AG04449 (cell line): Measurements from ENCODE around the gene INSRR.

ENCODE experiments used
- CTCF ChIA-PET: fragments of 350-600 bp; formaldehyde crosslinking; extraction: SDS; loops from one replicate; lab custom pipeline; 2021; ENCODE audit warnings: antibody characterized with exemption; lab: Yijun Ruan, JAX
- POLR2A ChIA-PET: fragments of 400-600, 350-600 bp; formaldehyde crosslinking; extraction: SDS; loops from one replicate; lab custom pipeline; 2020; ENCODE audit warnings: antibody characterized with exemption, inconsistent platforms; lab: Yijun Ruan, JAX
- DNase-seq: peaks from one replicate; pipeline ENCODE4 v3.0.0-alpha.2; 2010; ENCODE audit warnings: low read depth, low spot score
- H3K4me3 ChIP-seq: 2 replicates; pipeline ENCODE4 v1.5.1; 2011; ENCODE audit warnings: low read depth, mild to moderate bottlenecking, control low read depth, low read length
- TF ChIP-seq, protein P1 (sequence below): IDR thresholded peaks from one replicate; pipeline ENCODE4 v1.5.1; 2011; ENCODE audit warnings: mild to moderate bottlenecking, moderate library complexity, low read length, control low read depth, inconsistent platforms; ENCODE audit not compliant: insufficient read depth; ENCODE audit errors: missing control alignments

INSRR gene

DNA sequence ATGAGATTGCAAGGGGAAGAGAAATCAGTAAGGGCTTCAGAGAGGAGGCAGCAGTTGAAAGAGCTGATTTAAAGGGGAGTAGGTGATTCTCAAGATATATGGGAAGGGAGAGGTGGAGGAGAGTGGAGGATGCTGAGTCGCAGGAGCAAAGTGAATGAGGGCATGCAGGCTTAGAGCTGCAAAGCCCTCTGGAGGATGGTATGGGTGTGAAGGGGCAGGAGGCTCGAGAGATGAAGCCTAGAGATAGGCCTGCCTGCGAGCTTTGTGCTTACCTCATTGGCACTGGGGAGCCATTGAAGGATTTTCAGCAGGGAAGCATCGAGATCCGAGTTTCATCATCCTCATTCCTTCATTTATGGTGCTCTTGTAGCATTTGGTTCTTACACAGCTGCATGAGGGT lies 26.5 kb downstream of the INSRR start:
- DNase-seq: no peak
- CTCF ChIA-PET: interaction anchor here (0.8 to 10.8 kb wide), 5 partner anchors 11 to 143 kb away, joined by 3 to 121 read pairs (median 3); partner anchors contain the start of genes PEAR1 and SH2D2A
- POLR2A ChIA-PET: no interaction called here
- TF ChIP-seq, protein P1, sequence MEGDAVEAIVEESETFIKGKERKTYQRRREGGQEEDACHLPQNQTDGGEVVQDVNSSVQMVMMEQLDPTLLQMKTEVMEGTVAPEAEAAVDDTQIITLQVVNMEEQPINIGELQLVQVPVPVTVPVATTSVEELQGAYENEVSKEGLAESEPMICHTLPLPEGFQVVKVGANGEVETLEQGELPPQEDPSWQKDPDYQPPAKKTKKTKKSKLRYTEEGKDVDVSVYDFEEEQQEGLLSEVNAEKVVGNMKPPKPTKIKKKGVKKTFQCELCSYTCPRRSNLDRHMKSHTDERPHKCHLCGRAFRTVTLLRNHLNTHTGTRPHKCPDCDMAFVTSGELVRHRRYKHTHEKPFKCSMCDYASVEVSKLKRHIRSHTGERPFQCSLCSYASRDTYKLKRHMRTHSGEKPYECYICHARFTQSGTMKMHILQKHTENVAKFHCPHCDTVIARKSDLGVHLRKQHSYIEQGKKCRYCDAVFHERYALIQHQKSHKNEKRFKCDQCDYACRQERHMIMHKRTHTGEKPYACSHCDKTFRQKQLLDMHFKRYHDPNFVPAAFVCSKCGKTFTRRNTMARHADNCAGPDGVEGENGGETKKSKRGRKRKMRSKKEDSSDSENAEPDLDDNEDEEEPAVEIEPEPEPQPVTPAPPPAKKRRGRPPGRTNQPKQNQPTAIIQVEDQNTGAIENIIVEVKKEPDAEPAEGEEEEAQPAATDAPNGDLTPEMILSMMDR: peak; percentile 21
- H3K4me3 ChIP-seq: no peak overlapping the region

DNA sequence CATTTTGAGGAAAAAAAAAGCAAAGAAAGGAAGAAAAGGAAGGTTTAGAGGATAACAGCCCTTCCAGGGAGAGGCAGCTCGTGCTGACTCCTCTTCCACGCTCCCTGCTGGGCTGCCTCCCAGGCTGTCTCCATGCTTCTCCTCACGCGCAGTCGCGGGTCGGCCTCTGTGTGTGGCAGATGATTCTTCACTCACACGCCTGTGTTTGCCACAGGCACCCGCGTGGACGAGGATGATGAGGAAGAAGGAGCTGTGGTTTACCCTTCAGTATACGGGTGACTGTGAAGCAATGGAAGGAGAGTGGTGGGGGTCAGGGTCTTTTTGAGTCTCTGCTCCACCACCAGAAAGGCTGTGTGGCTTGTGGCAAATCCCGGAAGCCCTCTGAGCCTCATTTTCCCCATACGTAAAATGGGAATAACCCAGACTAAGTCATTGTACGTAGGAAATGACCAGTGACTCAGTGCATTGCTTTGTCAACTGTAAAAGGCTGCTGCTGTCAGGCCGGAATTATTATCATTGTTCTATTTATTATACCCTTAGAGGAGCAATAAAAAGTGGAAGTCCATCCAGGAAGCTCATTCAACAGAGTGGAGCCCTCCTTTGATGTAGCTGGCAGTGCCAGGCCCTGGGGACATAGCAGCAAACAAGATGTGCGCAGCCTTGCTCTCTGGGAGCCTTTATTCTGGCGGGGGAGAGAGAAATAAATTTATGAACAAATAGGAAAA lies 30.4 kb downstream of the INSRR start:
- CTCF ChIA-PET: interaction anchor here (0.7 to 8.9 kb wide), 10 partner anchors 9 to 103 kb away, joined by 3 to 121 read pairs (median 3); partner anchors contain the start of genes INSRR and NTRK1
- no peak overlapping the region for H3K4me3 ChIP-seq
- TF ChIP-seq, protein P1: no peak
- no peak for DNase-seq
- POLR2A ChIA-PET: no interaction called here

DNA sequence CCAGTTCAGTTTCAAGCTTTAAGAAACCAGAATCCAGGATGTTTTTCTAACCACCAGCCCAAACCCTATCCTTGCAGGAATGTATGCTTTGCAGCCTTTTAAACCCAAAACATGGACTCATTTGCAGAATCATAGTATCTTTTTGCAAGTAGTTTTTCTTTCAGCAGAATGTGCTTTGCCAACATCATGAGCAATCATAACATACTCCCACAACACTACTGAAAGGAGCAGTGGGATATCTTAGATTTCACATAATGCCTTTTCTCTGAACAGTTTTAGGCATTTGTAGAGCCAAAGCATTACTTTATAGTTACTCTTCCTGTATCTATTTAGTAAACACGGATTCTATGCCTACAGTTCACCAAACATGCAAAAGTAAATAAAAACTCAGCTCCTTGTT lies 32.3 kb downstream of the INSRR start:
- no peak overlapping the region for H3K4me3 ChIP-seq
- ChIA-PET CTCF (interaction anchor here (0.8 to 8.9 kb wide), 10 partner anchors 11 to 137 kb away, joined by 3 to 121 read pairs (median 4); partner anchors contain the start of genes INSRR and NTRK1), POLR2A (no interaction called here)
- TF ChIP-seq, protein P1: no peak
- peak; percentile 28 for DNase-seq

DNA sequence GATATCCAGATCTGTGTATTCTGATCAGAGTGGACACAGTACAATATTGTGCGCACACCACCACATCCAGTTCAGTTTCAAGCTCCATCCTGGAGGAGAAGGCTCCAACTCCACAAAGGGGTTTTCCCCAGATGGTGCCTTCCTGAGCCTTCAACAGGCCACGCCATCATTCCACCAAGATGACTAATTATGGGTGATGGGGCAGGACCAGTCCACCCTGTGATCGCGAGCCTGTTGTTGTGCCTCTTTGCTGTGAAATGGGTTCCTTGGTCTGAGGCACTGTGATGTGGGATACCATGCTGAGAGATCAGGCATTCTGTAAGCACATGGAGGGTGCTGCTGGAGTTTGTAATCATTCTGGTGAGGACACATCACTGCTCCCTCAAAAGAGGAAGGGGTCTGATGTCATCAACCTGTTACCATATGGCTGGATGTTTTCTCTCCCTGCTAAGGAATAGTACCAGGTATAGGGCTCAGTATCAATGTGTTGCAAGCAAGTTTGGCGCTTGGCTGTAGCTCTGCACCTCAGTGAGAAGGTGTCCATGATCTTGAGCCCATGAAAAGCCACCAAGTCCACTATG lies 35.6 kb downstream of the INSRR start:
- POLR2A ChIA-PET: no interaction called here
- no peak overlapping the region for H3K4me3 ChIP-seq
- DNase-seq: no peak
- CTCF ChIA-PET: interaction anchor here (1.6 to 8.9 kb wide), 4 partner anchors 10 to 37 kb away, joined by 5 to 121 read pairs (median 15); partner anchors contain the start of gene NTRK1
- TF ChIP-seq, protein P1: no peak

DNA sequence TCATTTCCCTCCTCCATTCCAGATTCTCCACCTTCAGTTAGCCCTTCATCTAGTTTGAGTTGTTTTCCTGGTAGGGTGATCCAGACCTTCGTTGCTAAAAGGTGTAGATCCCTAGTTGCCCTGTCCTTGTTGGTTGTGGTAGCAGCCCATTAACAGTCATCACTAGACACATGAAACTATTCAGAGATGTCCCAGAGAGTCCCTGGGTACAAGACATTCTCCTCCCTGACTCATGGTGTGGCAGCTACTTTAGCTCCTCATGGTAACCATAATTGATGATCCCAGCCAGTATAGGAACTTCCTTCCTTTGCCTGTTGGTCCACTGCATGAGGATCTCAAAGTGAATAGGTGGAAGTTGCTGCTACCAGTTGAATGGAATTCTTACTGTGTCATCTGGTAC lies 36.2 kb downstream of the INSRR start:
- ChIA-PET POLR2A (interaction anchor here (0.5 to 1.2 kb wide), 3 partner anchors 12 to 1618 kb away, joined by 3 to 5 read pairs (median 4); no protein-coding TSS in a partner anchor), CTCF (interaction anchor here (0.7 to 8.9 kb wide), 8 partner anchors 10 to 163 kb away, joined by 3 to 121 read pairs (median 6); partner anchors contain the start of genes NES and NTRK1)
- no peak for DNase-seq
- H3K4me3 ChIP-seq: no peak overlapping the region
- TF ChIP-seq, protein P1: no peak

DNA sequence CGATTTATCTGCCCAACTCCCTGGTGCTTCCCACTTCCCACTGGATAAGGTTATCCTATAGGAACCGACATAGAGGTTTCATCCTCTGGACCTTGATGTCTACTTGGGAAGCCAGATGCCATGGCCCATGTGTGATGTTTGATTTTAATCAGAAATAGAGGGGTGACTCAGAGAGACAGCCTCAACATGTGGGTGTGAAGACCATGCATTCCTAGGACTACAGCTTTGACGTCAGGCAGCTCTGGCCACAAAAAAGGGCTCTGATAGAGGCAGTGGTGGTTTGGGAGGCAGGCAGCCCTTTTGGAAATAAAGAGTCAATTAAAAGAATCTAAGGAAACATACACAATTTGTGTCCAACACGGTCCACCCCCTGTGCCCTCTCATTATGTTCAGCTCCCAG lies 37.1 kb downstream of the INSRR start:
- TF ChIP-seq, protein P1: no peak
- DNase-seq: peak; percentile 19
- no peak overlapping the region for H3K4me3 ChIP-seq
- ChIA-PET POLR2A (interaction anchor here (0.6 to 1.2 kb wide), 2 partner anchors 13 to 20 kb away, joined by 3 to 4 read pairs; no protein-coding TSS in a partner anchor), CTCF (interaction anchor here (0.6 to 8.9 kb wide), 13 partner anchors 9 to 162 kb away, joined by 3 to 121 read pairs (median 3); partner anchors contain the start of genes NES and NTRK1)
